ENCODE results near the gene SORCS2. TPM values are rescaled to one million over a fixed set of nuclear protein-coding genes. Genes with fewer than 3 reads are reported as not detected.

The SORCS2 gene
- total RNA-seq, 1 experiment from 2014 or later: 0.15 TPM

- Histone ChIP-seq H3K4me3 (ENCODE audit: low read depth in 2 of 2, low read length in 2 of 2) (no peak overlapping the region), H3K36me3 (ENCODE audit: control insufficient read depth, insufficient read depth, low read length) (no peaks in the 10 kb centered on the region), H3K27me3 (ENCODE audit: control insufficient read depth, insufficient read depth, low read length) (no peaks in the 10 kb centered on the region), H3K4me1 (ENCODE audit: control insufficient read depth, insufficient read depth, low read length) (no peaks in the 10 kb centered on the region; the same call in 1 of the 2 replicates), H3K9me3 (ENCODE audit: control insufficient read depth, insufficient read depth, low read depth, low read length) (no peaks in the 10 kb centered on the region), H3K27ac (ENCODE audit: low read length) (no peak overlapping the region)
- ATAC-seq (no peak), DNase-seq (ENCODE audit: low read depth, low spot score) (no peak)
- POLR2A ChIA-PET: no interaction called here
- intact Hi-C loops (cut with micrococcal nuclease; ENCODE audit: unreplicated experiment): no loop called here
- TF ChIP-seq SIN3A (IDR thresholded peaks at IDR 0.05; ENCODE audit: borderline replicate concordance, insufficient read depth, low read depth, low read length): no peak
- TF ChIP-seq TCF7L2 (IDR thresholded peaks at IDR 0.05; ENCODE audit: low read depth, low read length): no peak
- no peak for TF ChIP-seq REST (IDR thresholded peaks at IDR 0.05; ENCODE audit: insufficient read depth in 1 of 2, low read depth in 2 of 2, low read length in 1 of 2)
- no peak for TF ChIP-seq POLR2AphosphoS5 (IDR thresholded peaks at IDR 0.05; ENCODE audit: low read depth, low read length)
- TF ChIP-seq CTCF (IDR thresholded peaks at IDR 0.05): no peak
- no TSS peak for BruUV-seq (replicated peaks)
- in situ Hi-C loops (cut with HindIII; ENCODE audit: low pct_unique_long_range_greater_than_20kb, low sequenced_read_pairs): no loop called here
- CTCF ChIA-PET: no interaction called here
Measured at GRCh38 chr4:7427831-7428260, 235.5 kb downstream of the SORCS2 start.

- ATAC-seq (no peak), DNase-seq (ENCODE audit: low read depth, low spot score) (no peak)
- H3K4me3 ChIP-seq (ENCODE audit: low read depth in 2 of 2, low read length in 2 of 2): no peak overlapping the region
- no peaks in the 10 kb centered on the region for H3K36me3 ChIP-seq (ENCODE audit: control insufficient read depth, insufficient read depth, low read length)
- H3K4me1 ChIP-seq (ENCODE audit: control insufficient read depth, insufficient read depth, low read length): no peaks in the 10 kb centered on the region; the same call in 1 of the 2 replicates
- no TSS peak for BruUV-seq (replicated peaks)
- POLR2A ChIA-PET: no interaction called here
- H3K9me3 ChIP-seq (ENCODE audit: control insufficient read depth, insufficient read depth, low read depth, low read length): no peaks in the 10 kb centered on the region
- no peaks in the 10 kb centered on the region for H3K27me3 ChIP-seq (ENCODE audit: control insufficient read depth, insufficient read depth, low read length)
- TF ChIP-seq POLR2AphosphoS5 (IDR thresholded peaks at IDR 0.05; ENCODE audit: low read depth, low read length) (no peak), CTCF (IDR thresholded peaks at IDR 0.05) (no peak), TCF7L2 (IDR thresholded peaks at IDR 0.05; ENCODE audit: low read depth, low read length) (no peak), SIN3A (IDR thresholded peaks at IDR 0.05; ENCODE audit: borderline replicate concordance, insufficient read depth, low read depth, low read length) (no peak), REST (IDR thresholded peaks at IDR 0.05; ENCODE audit: insufficient read depth in 1 of 2, low read depth in 2 of 2, low read length in 1 of 2) (no peak)
- no peak overlapping the region for H3K27ac ChIP-seq (ENCODE audit: low read length)
- intact Hi-C loops (cut with micrococcal nuclease; ENCODE audit: unreplicated experiment): no loop called here
- in situ Hi-C loops (cut with HindIII; ENCODE audit: low pct_unique_long_range_greater_than_20kb, low sequenced_read_pairs): no loop called here
- CTCF ChIA-PET: no interaction called here
Measured at GRCh38 chr4:7428261-7429068, 236.1 kb downstream of the SORCS2 start.

Data from Panc1 (cell line).